Measurements from ENCODE around the gene ZDHHC14. TPM values are rescaled to one million over a fixed set of nuclear protein-coding genes. Genes with fewer than 3 reads are reported as not detected.

Gene ZDHHC14
- total and polyA plus RNA-seq, 5 donors = 10.6 to 22.1 (median 20.2) TPM

GRCh38 chr6:157539421-157539822 lies 158.4 kb downstream of the ZDHHC14 start:
- DNase-seq = no peak
- intact Hi-C loops (cut with DNase I) = loop anchor here in 1 of 4 donors (10.0 kb wide), 1 partner anchor 155 kb away; the partner anchor contains the start of gene ZDHHC14

GRCh38 chr6:157539900-157540752 lies 159.1 kb downstream of the ZDHHC14 start:
- H3K4me1 ChIP-seq (ENCODE audit: control insufficient read depth, insufficient read depth, low read length) = peaks cover 12% of the 10 kb centered on the region
- H3K27me3 ChIP-seq (ENCODE audit: control insufficient read depth, insufficient read depth) = no peaks in the 10 kb centered on the region
- no peak for DNase-seq
- WGBS = 86% methylated on average over 16 of the region's 16 CpGs
- H3K9me3 ChIP-seq (ENCODE audit: control insufficient read depth, low read length) = no peaks in the 10 kb centered on the region
- H3K27ac ChIP-seq (ENCODE audit: low read length) = no peak overlapping the region
- intact Hi-C loops (cut with DNase I) = loop anchor here in 1 of 4 donors (10.0 kb wide), 1 partner anchor 155 kb away; the partner anchor contains the start of gene ZDHHC14
- no peak overlapping the region for H3K4me3 ChIP-seq (ENCODE audit: low read length)
- peak in 1 of 2 donors; percentile 55 for ATAC-seq

More at GRCh38 chr6:157539421-157539822, 158.4 kb downstream of the ZDHHC14 start:
- H3K4me1 ChIP-seq (ENCODE audit: control insufficient read depth, insufficient read depth, low read length) = peaks cover 14% of the 10 kb centered on the region
- H3K9me3 ChIP-seq (ENCODE audit: control insufficient read depth, low read length) = no peaks in the 10 kb centered on the region
- no peak overlapping the region for H3K4me3 ChIP-seq (ENCODE audit: low read length)
- no peak for ATAC-seq
- no peaks in the 10 kb centered on the region for H3K27me3 ChIP-seq (ENCODE audit: control insufficient read depth, insufficient read depth)
- H3K27ac ChIP-seq (ENCODE audit: low read length) = no peak overlapping the region
- WGBS = 72% methylated on average over 10 of the region's 10 CpGs

- intact Hi-C loops (cut with DNase I) = no loop called here
- Histone ChIP-seq H3K27me3 (ENCODE audit: control insufficient read depth, insufficient read depth) (no peaks in the 10 kb centered on the region), H3K9me3 (ENCODE audit: control insufficient read depth, low read length) (no peaks in the 10 kb centered on the region), H3K4me1 (ENCODE audit: control insufficient read depth, insufficient read depth, low read length) (peaks cover 10% of the 10 kb centered on the region), H3K4me3 (ENCODE audit: low read length) (no peak overlapping the region), H3K27ac (ENCODE audit: low read length) (no peak overlapping the region)
- DNase-seq (no peak), ATAC-seq (peak in 1 of 2 donors; percentile 76)
- WGBS = 63% methylated on average over 13 of the region's 13 CpGs
These were observed 160.8 kb downstream of the ZDHHC14 start for GRCh38 chr6:157541618-157542413.

GRCh38 chr6:157542414-157543160 lies 161.6 kb downstream of the ZDHHC14 start:
- DNase-seq (no peak), ATAC-seq (no peak)
- intact Hi-C loops (cut with DNase I) = no loop called here
- H3K27me3 ChIP-seq (ENCODE audit: control insufficient read depth, insufficient read depth) = no peaks in the 10 kb centered on the region
- H3K4me3 ChIP-seq (ENCODE audit: low read length) = no peak overlapping the region
- H3K4me1 ChIP-seq (ENCODE audit: control insufficient read depth, insufficient read depth, low read length) = peaks cover 11% of the 10 kb centered on the region
- 86% methylated on average over 21 of the region's 21 CpGs for WGBS
- no peak overlapping the region for H3K27ac ChIP-seq (ENCODE audit: low read length)
- H3K9me3 ChIP-seq (ENCODE audit: control insufficient read depth, low read length) = no peaks in the 10 kb centered on the region

- DNase-seq (no peak), ATAC-seq (no peak)
- H3K4me3 ChIP-seq (ENCODE audit: low read length) = no peak overlapping the region
- H3K9me3 ChIP-seq (ENCODE audit: control insufficient read depth, low read length) = no peaks in the 10 kb centered on the region
- intact Hi-C loops (cut with DNase I) = no loop called here
- peaks cover 11% of the 10 kb centered on the region for H3K4me1 ChIP-seq (ENCODE audit: control insufficient read depth, insufficient read depth, low read length)
- no peak overlapping the region for H3K27ac ChIP-seq (ENCODE audit: low read length)
- WGBS = 53% methylated on average over 3 of the region's 3 CpGs
- H3K27me3 ChIP-seq (ENCODE audit: control insufficient read depth, insufficient read depth) = no peaks in the 10 kb centered on the region
These were observed 165.3 kb downstream of the ZDHHC14 start for GRCh38 chr6:157546321-157546720.

GRCh38 chr6:157547112-157547511 lies 166.1 kb downstream of the ZDHHC14 start:
- no peak for DNase-seq
- intact Hi-C loops (cut with DNase I) = no loop called here
- no peaks in the 10 kb centered on the region for H3K27me3 ChIP-seq (ENCODE audit: control insufficient read depth, insufficient read depth)
- H3K4me1 ChIP-seq (ENCODE audit: control insufficient read depth, insufficient read depth, low read length) = peaks cover 11% of the 10 kb centered on the region
- 64% methylated on average over 8 of the region's 8 CpGs for WGBS
- H3K9me3 ChIP-seq (ENCODE audit: control insufficient read depth, low read length) = no peaks in the 10 kb centered on the region
- ATAC-seq = no peak
- H3K4me3 ChIP-seq (ENCODE audit: low read length) = no peak overlapping the region
- no peak overlapping the region for H3K27ac ChIP-seq (ENCODE audit: low read length)

- peaks cover 11% of the 10 kb centered on the region for H3K4me1 ChIP-seq (ENCODE audit: control insufficient read depth, insufficient read depth, low read length)
- 71% methylated on average over 24 of the region's 24 CpGs for WGBS
- intact Hi-C loops (cut with DNase I) = no loop called here
- no peak overlapping the region for H3K4me3 ChIP-seq (ENCODE audit: low read length)
- no peaks in the 10 kb centered on the region for H3K27me3 ChIP-seq (ENCODE audit: control insufficient read depth, insufficient read depth)
- no peaks in the 10 kb centered on the region for H3K9me3 ChIP-seq (ENCODE audit: control insufficient read depth, low read length)
- H3K27ac ChIP-seq (ENCODE audit: low read length) = no peak overlapping the region
- DNase-seq = peak in 1 of 3 donors; percentile 64
- ATAC-seq = peak; percentile 47 to 56
These were observed 167.9 kb downstream of the ZDHHC14 start for GRCh38 chr6:157548635-157549467.

GRCh38 chr6:157549468-157549745 lies 168.4 kb downstream of the ZDHHC14 start:
- Histone ChIP-seq H3K9me3 (ENCODE audit: control insufficient read depth, low read length) (no peaks in the 10 kb centered on the region), H3K4me1 (ENCODE audit: control insufficient read depth, insufficient read depth, low read length) (peaks cover 11% of the 10 kb centered on the region), H3K27ac (ENCODE audit: low read length) (no peak overlapping the region), H3K4me3 (ENCODE audit: low read length) (no peak overlapping the region), H3K27me3 (ENCODE audit: control insufficient read depth, insufficient read depth) (no peaks in the 10 kb centered on the region)
- DNase-seq (no peak), ATAC-seq (no peak)
- 81% methylated on average over 3 of the region's 3 CpGs for WGBS
- intact Hi-C loops (cut with DNase I) = no loop called here

GRCh38 chr6:157550114-157550989 lies 169.4 kb downstream of the ZDHHC14 start:
- no peak overlapping the region for H3K27ac ChIP-seq (ENCODE audit: low read length)
- H3K4me3 ChIP-seq (ENCODE audit: low read length) = no peak overlapping the region
- H3K9me3 ChIP-seq (ENCODE audit: control insufficient read depth, low read length) = no peaks in the 10 kb centered on the region
- DNase-seq (no peak), ATAC-seq (no peak)
- 90% methylated on average over 12 of the region's 12 CpGs for WGBS
- no peaks in the 10 kb centered on the region for H3K27me3 ChIP-seq (ENCODE audit: control insufficient read depth, insufficient read depth)
- H3K4me1 ChIP-seq (ENCODE audit: control insufficient read depth, insufficient read depth, low read length) = peaks cover 11% of the 10 kb centered on the region
- intact Hi-C loops (cut with DNase I) = no loop called here

Measured in right cardiac atrium (tissue), 5 donors.